GM19324 (cell line): ENCODE results near the gene NBEAL1.
"Not testable (repeated sequence)": the region's sequence is repeated elsewhere in the genome, so short reads cannot be mapped to it uniquely, and the experiment has no call there.

Experiments
- ATAC-seq: cut with Tn5 transposase; IDR thresholded peaks from one replicate; pipeline ENCODE4 v1.9.1; 2021; ENCODE audit warnings: mild to moderate bottlenecking, moderate library complexity; ENCODE audit not compliant: unreplicated experiment, low FRiP score

Gene NBEAL1

GRCh38 chr2:203104273-203104672 is 89.6 kb downstream of the NBEAL1 start:
- ATAC-seq, result no peak

- ATAC-seq, result no peak
Measured at GRCh38 chr2:203105996-203106395, 91.3 kb downstream of the NBEAL1 start.

- ATAC-seq, result not testable (repeated sequence)
Measured at GRCh38 chr2:203110496-203110895, 95.8 kb downstream of the NBEAL1 start.

- no peak for ATAC-seq
Measured at GRCh38 chr2:203112342-203112741, 97.7 kb downstream of the NBEAL1 start.

GRCh38 chr2:203115201-203115700 is 100.6 kb downstream of the NBEAL1 start:
- not testable (repeated sequence) for ATAC-seq

GRCh38 chr2:203122317-203122986 is 107.8 kb downstream of the NBEAL1 start:
- no peak for ATAC-seq

GRCh38 chr2:203126996-203127395 is 112.3 kb downstream of the NBEAL1 start:
- no peak for ATAC-seq

GRCh38 chr2:203135105-203135504 is 120.4 kb downstream of the NBEAL1 start:
- ATAC-seq, result no peak

- ATAC-seq, result no peak
Measured at GRCh38 chr2:203143391-203143790, 128.7 kb downstream of the NBEAL1 start.

GRCh38 chr2:203149194-203149593 is 134.5 kb downstream of the NBEAL1 start:
- no peak for ATAC-seq

- ATAC-seq, result no peak
Measured at GRCh38 chr2:203155406-203155805, 140.7 kb downstream of the NBEAL1 start.

- ATAC-seq, result not testable (repeated sequence)
Measured at GRCh38 chr2:203162722-203163121, 148.0 kb downstream of the NBEAL1 start.

GRCh38 chr2:203164311-203164935 is 149.7 kb downstream of the NBEAL1 start:
- ATAC-seq, result no peak

- no peak for ATAC-seq
Measured at GRCh38 chr2:203167751-203168150, 153.1 kb downstream of the NBEAL1 start.

- ATAC-seq, result no peak
Measured at GRCh38 chr2:203170502-203170901, 155.8 kb downstream of the NBEAL1 start.

GRCh38 chr2:203175371-203175770 is 160.7 kb downstream of the NBEAL1 start:
- ATAC-seq, result no peak

- ATAC-seq, result no peak
Measured at GRCh38 chr2:203177361-203177760, 162.7 kb downstream of the NBEAL1 start.

- no peak for ATAC-seq
Measured at GRCh38 chr2:203185864-203186263, 171.2 kb downstream of the NBEAL1 start.

GRCh38 chr2:203190547-203190946 is 175.9 kb downstream of the NBEAL1 start:
- ATAC-seq, result not testable (repeated sequence)

- ATAC-seq, result not testable (repeated sequence)
Measured at GRCh38 chr2:203191026-203191425, 176.4 kb downstream of the NBEAL1 start.

GRCh38 chr2:203191961-203192360 is 177.3 kb downstream of the NBEAL1 start:
- no peak for ATAC-seq
